ENCODE data around the gene PCBP2. TPM values are rescaled to one million over a fixed set of nuclear protein-coding genes. Genes with fewer than 3 reads are reported as not detected.

PCBP2 gene
- total and polyA plus RNA-seq, 10 of the 15 experiments (the other 5 are each of a cell fraction or from before 2014, with no cell fraction given): 109 to 803 (median 327) TPM

- TF ChIP-seq ZBTB11 (CRISPR knock-in tag; IDR thresholded peaks at IDR 0.05) (no peak), RUNX3 (IDR thresholded peaks at IDR 0.05; ENCODE audit: low read length) (no peak), CHD4 (IDR thresholded peaks at IDR 0.05) (no peak), E2F4 (IDR thresholded peaks at IDR 0.05; ENCODE audit: low read depth, low read length) (no peak), RAD21 (IDR thresholded peaks at IDR 0.05; ENCODE audit: insufficient read depth, low read depth, low read length) (no peak)
Measured at GRCh38 chr12:53463802-53464560, 12.1 kb downstream of the PCBP2 start (continued).

Data from GM12878 (cell line).